Stomach (tissue), 9 donors: ENCODE measurements around the gene XYLB. TPM values are rescaled to one million over a fixed set of nuclear protein-coding genes. Genes with fewer than 3 reads are reported as not detected.
A peak's percentile ranks its signal among the peaks of the same experiment; 100 is the strongest.

Source experiments
- DNase-seq, 2 donors: peaks; one replicate each; pipeline versions ENCODE4 v3.0.0 to v3.0.0-alpha.2; 2013 to 2019
- H3K27ac ChIP-seq, 5 donors: fragments of 200-600 bp in 4 of 5; sonication (generic) in 4 of 5; one replicate each; pipeline ENCODE4 v1.5.1; 2013 to 2019; ENCODE audit warnings: mild to moderate bottlenecking in 1 of 5, moderate library complexity in 1 of 5
- H3K27me3 ChIP-seq, 3 donors: fragments of 200-600 bp; sonication (generic); one replicate each; pipeline ENCODE4 v1.5.1; 2017 to 2019; ENCODE audit warnings: mixed run types in 1 of 3
- H3K36me3 ChIP-seq, 4 donors: fragments of 200-600 bp; sonication (generic); 1 replicate in 3 of 4; 2 replicates in 1 of 4; pipeline ENCODE4 v1.5.1; 2016 to 2019
- H3K4me1 ChIP-seq, 4 donors: fragments of 200-600 bp; sonication (generic); one replicate each; pipeline ENCODE4 v1.5.1; 2016 to 2019
- H3K4me3 ChIP-seq, 4 donors: fragments of 200-600 bp; sonication (generic) in 3 of 4; one replicate each; pipeline ENCODE4 v1.5.1; 2016 to 2019; ENCODE audit warnings: mild to moderate bottlenecking in 1 of 4
- H3K9me3 ChIP-seq, 4 donors: fragments of 200-600 bp; sonication (generic); one replicate each; pipeline ENCODE4 v1.5.1; 2016 to 2019
- CTCF ChIP-seq, 7 experiments: fragments of 450-650 bp in 4 of 7; fragments of 200-600 bp in 3 of 7; sonication (generic) in 3 of 7; IDR thresholded peaks; one replicate each; pipeline ENCODE4 v1.5.1; 2016 to 2019; ENCODE audit warnings: antibody characterized with exemption in 7 of 7, control low read depth in 2 of 7, mild to moderate bottlenecking in 1 of 7
- EP300 ChIP-seq: sonication (generic); formaldehyde crosslinking; IDR thresholded peaks from one replicate; pipeline ENCODE4 v1.6.1; 2017; ENCODE audit warnings: antibody characterized with exemption
- POLR2A ChIP-seq, 4 donors: fragments of 450-650 bp; IDR thresholded peaks; one replicate each; pipeline ENCODE4 v1.6.1; 2016; ENCODE audit warnings: antibody characterized with exemption in 4 of 4, control low read depth in 2 of 4, mild to moderate bottlenecking in 1 of 4, moderate library complexity in 1 of 4
- POLR2AphosphoS5 ChIP-seq, 3 donors: sonication (generic); formaldehyde crosslinking; IDR thresholded peaks; one replicate each; pipeline ENCODE4 v1.6.1; 2016; ENCODE audit warnings: antibody characterized with exemption in 3 of 3
- WGBS, 5 donors: extraction: QIAGEN DNeasy Blood & Tissue Kit in 3 of 5; methylation state at CpG; one replicate each; pipeline versions ENCODE4 v1.1.5 to v1.1.7; 2013 to 2018; 5-methylcytosine and 5-hydroxymethylcytosine counted together
- intact Hi-C: fragments of 100-400 bp; cut with DNase I; formaldehyde crosslinking; loops from one replicate; pipeline ENCODE4 v1.15.1; 2023; ENCODE audit warnings: low total_unique reads
- polyA plus RNA-seq, 3 donors: library from polyadenylated mRNA; stranded (reverse); fragments of 200-250 nt; gene quantifications; one replicate each; pipeline ENCODE4 v1.2.3, GENCODE V29; 2013
- total RNA-seq, 5 donors: library from RNA; depleted of rRNA; stranded (reverse); fragments of >200 nt; gene quantifications; one replicate each; pipeline versions ENCODE4 v1.1.0 to v1.2.3, GENCODE V29; 2014 to 2016
- donor health status: healthy with polysubstance abuse.
- donor health status: Bipolar disorder and iron deficiency.
- donor health status: healthy.

Gene XYLB
- total and polyA plus RNA-seq, 8 donors = 1.1 to 41.6 (median 3.6) TPM

- intact Hi-C loops = no loop called here
- H3K9me3 ChIP-seq = no peaks in the 10 kb centered on the region
- DNase-seq = no peak
- no peak overlapping the region for H3K4me3 ChIP-seq
- H3K27ac ChIP-seq = no peak overlapping the region
- no peaks in the 10 kb centered on the region for H3K4me1 ChIP-seq
- H3K36me3 ChIP-seq = peaks cover 17 to 68% (median 61%) of the 10 kb centered on the region in 4 donors
- WGBS, 5 donors = 93 to 96% (median 96%) methylated on average over 5 of the region's 5 CpGs
- no peaks in the 10 kb centered on the region for H3K27me3 ChIP-seq
- no peak for TF ChIP-seq CTCF (IDR thresholded peaks at IDR 0.05)
- TF ChIP-seq POLR2A (IDR thresholded peaks at IDR 0.05) = no peak
- TF ChIP-seq EP300 = no peak
- no peak for TF ChIP-seq POLR2AphosphoS5 (IDR thresholded peaks at IDR 0.05)
These were observed 50.3 kb downstream of the XYLB start for GRCh38 chr3:38396861-38397260.

DNA sequence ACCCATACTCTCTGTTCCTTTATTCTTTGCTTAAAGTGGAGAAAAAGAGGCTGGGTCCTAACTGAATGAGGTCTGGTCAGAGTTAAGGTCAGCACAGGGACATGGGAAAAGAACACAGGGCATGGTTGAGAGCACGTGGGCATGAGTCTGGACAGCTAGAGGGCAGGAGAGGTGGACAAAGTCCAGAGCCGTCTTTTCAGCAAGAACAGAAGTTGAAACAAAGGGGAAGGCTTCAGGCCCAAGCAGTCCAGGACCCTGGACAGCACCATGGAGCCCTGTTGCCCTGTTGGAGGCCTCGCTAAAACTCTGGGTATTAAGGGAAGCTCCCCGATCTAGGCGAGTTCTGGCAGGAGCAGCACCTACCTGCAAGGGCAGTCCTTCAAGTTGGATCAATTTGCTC lies 50.7 kb downstream of the XYLB start:
- H3K27ac ChIP-seq = no peak overlapping the region
- WGBS, 5 donors = 50 to 71% (median 56%) methylated on average over 5 of the region's 5 CpGs
- H3K27me3 ChIP-seq = no peaks in the 10 kb centered on the region
- no peak overlapping the region for H3K4me3 ChIP-seq
- peaks cover 21 to 68% (median 61%) of the 10 kb centered on the region in 4 donors for H3K36me3 ChIP-seq
- H3K4me1 ChIP-seq = no peaks in the 10 kb centered on the region
- peak in 1 of 2 donors; percentile 72 for DNase-seq
- intact Hi-C loops = no loop called here
- TF ChIP-seq EP300 (no peak), CTCF (IDR thresholded peaks at IDR 0.05) (no peak), POLR2A (IDR thresholded peaks at IDR 0.05) (no peak), POLR2AphosphoS5 (IDR thresholded peaks at IDR 0.05) (no peak)
- no peaks in the 10 kb centered on the region for H3K9me3 ChIP-seq

- no peak overlapping the region for H3K27ac ChIP-seq
- H3K4me1 ChIP-seq = no peaks in the 10 kb centered on the region
- H3K4me3 ChIP-seq = no peak overlapping the region
- WGBS, 5 donors = 62 to 88% (median 69%) methylated on average over 4 of the region's 4 CpGs
- H3K36me3 ChIP-seq = peaks cover 24 to 86% (median 74%) of the 10 kb centered on the region in 4 donors
- no peak for DNase-seq
- TF ChIP-seq POLR2AphosphoS5 (IDR thresholded peaks at IDR 0.05) (no peak), POLR2A (IDR thresholded peaks at IDR 0.05) (no peak), CTCF (IDR thresholded peaks at IDR 0.05) (no peak), EP300 (no peak)
- no peaks in the 10 kb centered on the region for H3K27me3 ChIP-seq
- H3K9me3 ChIP-seq = no peaks in the 10 kb centered on the region
- intact Hi-C loops = no loop called here
These were observed 54.8 kb downstream of the XYLB start for GRCh38 chr3:38401246-38401962.

DNA sequence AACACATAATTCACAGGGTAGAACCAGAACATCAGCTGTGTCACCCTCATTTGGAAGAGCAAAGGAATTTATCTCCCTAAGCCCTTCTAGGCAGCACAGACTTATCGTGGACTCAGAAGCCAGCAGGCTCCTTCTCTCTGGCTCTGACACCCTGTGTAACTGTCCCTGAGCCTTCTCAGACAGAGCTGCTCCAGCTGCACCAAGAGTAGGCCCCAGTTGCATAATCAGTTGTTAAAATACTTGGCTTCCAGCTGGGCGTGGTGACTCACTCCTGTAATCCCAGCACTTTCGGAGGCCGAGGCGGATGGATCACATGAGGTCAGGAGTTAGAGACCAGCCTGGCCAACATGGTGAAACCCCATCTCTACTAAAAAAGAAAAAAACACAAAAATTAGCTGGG lies 57.7 kb downstream of the XYLB start:
- intact Hi-C loops = no loop called here
- 57 to 88% (median 71%) methylated on average over 5 of the region's 5 CpGs for WGBS, 5 donors
- Histone ChIP-seq H3K27ac (no peak overlapping the region), H3K4me1 (no peaks in the 10 kb centered on the region), H3K9me3 (no peaks in the 10 kb centered on the region), H3K36me3 (peaks cover 22 to 67% (median 58%) of the 10 kb centered on the region in 4 donors), H3K4me3 (no peak overlapping the region), H3K27me3 (no peaks in the 10 kb centered on the region)
- peak in 1 of 3 donors; percentile 27 for TF ChIP-seq POLR2AphosphoS5 (IDR thresholded peaks at IDR 0.05)
- TF ChIP-seq POLR2A (IDR thresholded peaks at IDR 0.05) = no peak
- no peak for DNase-seq

DNA sequence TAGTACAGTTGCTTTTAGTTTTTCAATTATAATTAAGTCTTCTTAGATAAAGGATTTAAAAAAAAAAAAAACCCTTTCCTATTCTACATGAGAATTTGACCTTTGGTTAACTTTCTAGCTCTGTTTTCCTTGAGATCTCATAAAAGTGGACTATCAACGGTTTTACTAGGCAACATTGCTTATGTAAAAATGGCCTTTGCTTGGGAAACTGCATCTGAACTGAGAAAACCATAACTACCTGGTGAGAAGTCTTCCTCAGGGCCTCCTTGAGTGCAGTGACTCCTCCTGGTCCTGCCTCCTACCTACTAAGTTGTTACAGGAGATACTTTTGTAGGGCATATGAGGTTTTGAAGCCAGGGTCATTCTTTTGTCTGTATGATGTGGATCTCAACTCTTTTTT lies 65.0 kb downstream of the XYLB start:
- Histone ChIP-seq H3K4me1 (no peaks in the 10 kb centered on the region), H3K36me3 (no peaks in the 10 kb centered on the region), H3K27ac (no peak overlapping the region), H3K9me3 (no peaks in the 10 kb centered on the region), H3K4me3 (no peak overlapping the region), H3K27me3 (no peaks in the 10 kb centered on the region)
- 48 to 67% (median 55%) methylated on average over 1 of the region's 1 CpG for WGBS, 5 donors
- intact Hi-C loops = no loop called here
- TF ChIP-seq EP300 (no peak), POLR2A (IDR thresholded peaks at IDR 0.05) (no peak)
- no peak for DNase-seq
